NCI-H1092 (cell line): ENCODE results near the gene FASTKD1.

Experiments used
- DNase-seq: peaks from one replicate; lab custom pipeline; 2025; lab: John Stamatoyannopoulos, UW

The FASTKD1 gene

GRCh38 chr2:169507698-169508097, 66.0 kb downstream of the FASTKD1 start:
- no peak for DNase-seq

- no peak for DNase-seq
Measured at GRCh38 chr2:169504651-169505050, 69.0 kb downstream of the FASTKD1 start.

- DNase-seq, result no peak
Measured at GRCh38 chr2:169495310-169495928, 78.2 kb downstream of the FASTKD1 start.

GRCh38 chr2:169493360-169493759, 80.3 kb downstream of the FASTKD1 start:
- DNase-seq, result no peak

- DNase-seq, result no peak
Measured at GRCh38 chr2:169491378-169491777, 82.3 kb downstream of the FASTKD1 start.

- DNase-seq, result no peak
Measured at GRCh38 chr2:169490834-169491233, 82.8 kb downstream of the FASTKD1 start.

- DNase-seq, result no peak
Measured at GRCh38 chr2:169486487-169486886, 87.2 kb downstream of the FASTKD1 start.

GRCh38 chr2:169485650-169486138, 88.0 kb downstream of the FASTKD1 start:
- DNase-seq, result no peak

GRCh38 chr2:169480079-169480465, 93.6 kb downstream of the FASTKD1 start:
- DNase-seq, result no peak
